Common myeloid progenitor, CD34-positive (primary cell): ENCODE data around the gene RGCC.
"Not testable (repeated sequence)": the region's sequence is repeated elsewhere in the genome, so short reads cannot be mapped to it uniquely, and the experiment has no call there.

ENCODE experiments used
- CTCF ChIA-PET: fragments of 350-600 bp; sonication (Branson Sonifier 250); formaldehyde crosslinking; loops from one replicate; lab custom pipeline; 2021; ENCODE audit warnings: antibody characterized with exemption; lab: Charles Lee
- POLR2A ChIA-PET: fragments of 350-600 bp; sonication (Branson Sonifier 250); formaldehyde crosslinking; loops from one replicate; lab custom pipeline; 2021; ENCODE audit warnings: antibody characterized with exemption; lab: Charles Lee
- DNase-seq, 3 donors: peaks; one replicate each; pipeline versions ENCODE4 v3.0.0 to v3.0.0-alpha.2; 2013
- H3K27ac ChIP-seq, 2 experiments: 1 replicate in 1 of 2; 2 replicates in 1 of 2; pipeline ENCODE4 v1.7.0; 2013; ENCODE audit warnings: inconsistent platforms in 2 of 2, low read length in 2 of 2, mild to moderate bottlenecking in 2 of 2, low read depth in 1 of 2, moderate library complexity in 1 of 2; ENCODE audit not compliant: severe bottlenecking in 2 of 2, insufficient read depth in 1 of 2, poor library complexity in 1 of 2
- H3K27me3 ChIP-seq, 5 experiments: replicated peaks in 2 of 5; 1 replicate in 3 of 5; 2 replicates in 2 of 5; pipeline versions ENCODE4 v1.6.1 to v1.7.0; 2013; ENCODE audit warnings: low read length in 4 of 5, mild to moderate bottlenecking in 2 of 5, moderate library complexity in 2 of 5, inconsistent platforms in 1 of 5; ENCODE audit not compliant: insufficient read depth in 5 of 5, control insufficient read depth in 4 of 5
- H3K36me3 ChIP-seq, 4 experiments: 1 replicate in 2 of 4; 2 replicates in 2 of 4; pipeline versions ENCODE4 v1.6.1 to v1.7.0; 2013; ENCODE audit warnings: low read length in 3 of 4, control low read depth in 1 of 4, mild to moderate bottlenecking in 1 of 4; ENCODE audit not compliant: control insufficient read depth in 4 of 4, insufficient read depth in 4 of 4
- H3K4me1 ChIP-seq, 4 experiments: 1 replicate in 3 of 4; 2 replicates in 1 of 4; pipeline versions ENCODE4 v1.6.1 to v1.7.1; 2013; ENCODE audit warnings: low read length in 3 of 4, mild to moderate bottlenecking in 3 of 4, control low read depth in 1 of 4, inconsistent platforms in 1 of 4, moderate library complexity in 1 of 4; ENCODE audit not compliant: control insufficient read depth in 4 of 4, insufficient read depth in 4 of 4; ENCODE audit errors: control extremely low read depth in 1 of 4
- H3K4me3 ChIP-seq, 7 experiments: 1 replicate in 4 of 7; 2 replicates in 3 of 7; pipeline versions ENCODE4 v1.5.1 to v1.7.0; 2013; ENCODE audit warnings: mild to moderate bottlenecking in 7 of 7, low read length in 6 of 7, moderate library complexity in 6 of 7, inconsistent platforms in 2 of 7, low read depth in 2 of 7, control low read depth in 1 of 7; ENCODE audit not compliant: insufficient read depth in 4 of 7, control insufficient read depth in 1 of 7; ENCODE audit errors: extremely low read depth in 1 of 7
- H3K9me3 ChIP-seq, 5 experiments: 1 replicate in 4 of 5; 2 replicates in 1 of 5; pipeline versions ENCODE4 v1.6.1 to v1.7.1; 2013; ENCODE audit warnings: low read length in 4 of 5, mild to moderate bottlenecking in 2 of 5, inconsistent platforms in 1 of 5, low read depth in 1 of 5, moderate library complexity in 1 of 5; ENCODE audit not compliant: control insufficient read depth in 4 of 5, insufficient read depth in 2 of 5; ENCODE audit errors: control extremely low read depth in 1 of 5
- WGBS: methylation state at CpG from one replicate; pipeline ENCODE4 v1.1.5; 2013; ENCODE audit not compliant: insufficient coverage; 5-methylcytosine and 5-hydroxymethylcytosine counted together

Gene RGCC

GRCh38 chr13:41423259-41423658, 34.1 kb upstream of the RGCC start:
- Histone ChIP-seq H3K27me3 (peaks cover 0 to 12% (median 0%) of the 10 kb centered on the region in 5 experiments), H3K9me3 (peaks cover 0 to 12% (median 4%) of the 10 kb centered on the region in 5 experiments)
- H3K27ac ChIP-seq, POLR2A ChIA-PET, H3K36me3 ChIP-seq, H3K4me1 ChIP-seq, H3K4me3 ChIP-seq, DNase-seq: not testable (repeated sequence)
- CTCF ChIA-PET, result interaction anchor here (0.8 kb wide), 1 partner anchor 230 kb away, joined by 3 read pairs; no protein-coding TSS in a partner anchor
- WGBS, result 95% methylated on average over 8 of the region's 13 CpGs

GRCh38 chr13:41424675-41425074, 32.7 kb upstream of the RGCC start:
- WGBS, result no CpG with 5 or more reads among the region's 6 CpGs
- CTCF ChIA-PET, H3K4me1 ChIP-seq, H3K36me3 ChIP-seq, H3K4me3 ChIP-seq, DNase-seq, H3K27ac ChIP-seq, POLR2A ChIA-PET: not testable (repeated sequence)
- Histone ChIP-seq H3K9me3 (peaks cover 0 to 18% (median 7%) of the 10 kb centered on the region in 5 experiments), H3K27me3 (peaks cover 0 to 17% (median 0%) of the 10 kb centered on the region in 5 experiments)

- H3K27me3 ChIP-seq, result peaks cover 0 to 17% (median 0%) of the 10 kb centered on the region in 5 experiments
- 69% methylated on average over 12 of the region's 22 CpGs for WGBS
- H3K9me3 ChIP-seq, result peaks cover 0 to 22% (median 7%) of the 10 kb centered on the region in 5 experiments
- peak in 2 of 3 donors; percentile 60 to 71 for DNase-seq
- H3K36me3 ChIP-seq, result no peaks in the 10 kb centered on the region
- peaks cover 0 to 2% (median under 1%) of the 10 kb centered on the region in 4 experiments for H3K4me1 ChIP-seq
- ChIA-PET POLR2A (no interaction called here), CTCF (no interaction called here)
- no peak overlapping the region for H3K27ac ChIP-seq
- H3K4me3 ChIP-seq, result no peak overlapping the region
Observed at GRCh38 chr13:41426047-41426446, 31.3 kb upstream of the RGCC start.

GRCh38 chr13:41427666-41428065, 29.7 kb upstream of the RGCC start:
- CTCF ChIA-PET, result no interaction called here
- Histone ChIP-seq H3K4me1 (peaks cover 0 to 2% (median under 1%) of the 10 kb centered on the region in 4 experiments), H3K36me3 (no peaks in the 10 kb centered on the region), H3K27ac (no peak overlapping the region), H3K4me3 (peak overlapping the region in 3 of 7 experiments; percentile 26 to 56 (median 42)), H3K27me3 (peaks cover 0 to 17% (median 0%) of the 10 kb centered on the region in 5 experiments), H3K9me3 (peaks cover 0 to 22% (median 7%) of the 10 kb centered on the region in 5 experiments)
- DNase-seq, result peak in 2 of 3 donors; percentile 30 to 56
- WGBS, result 50% methylated on average over 7 of the region's 17 CpGs
- POLR2A ChIA-PET, result no interaction called here

- CTCF ChIA-PET, result interaction anchor here (0.9 to 1.0 kb wide), 2 partner anchors 13 to 224 kb away, joined by 3 to 4 read pairs; no protein-coding TSS in a partner anchor
- WGBS, result 19% methylated on average over 9 of the region's 32 CpGs
- peak in 2 of 3 donors; percentile 52 to 77 for DNase-seq
- POLR2A ChIA-PET, result no interaction called here
- H3K4me3 ChIP-seq, result peak overlapping the region in 3 of 7 experiments; percentile 26 to 53 (median 42)
- H3K9me3 ChIP-seq, result peaks cover 0 to 22% (median 7%) of the 10 kb centered on the region in 5 experiments
- no peaks in the 10 kb centered on the region for H3K36me3 ChIP-seq
- peaks cover 0 to 2% (median under 1%) of the 10 kb centered on the region in 4 experiments for H3K4me1 ChIP-seq
- H3K27me3 ChIP-seq, result peaks cover 0 to 17% (median 0%) of the 10 kb centered on the region in 5 experiments
- H3K27ac ChIP-seq, result no peak overlapping the region
Observed at GRCh38 chr13:41428155-41428554, 29.2 kb upstream of the RGCC start.

GRCh38 chr13:41434030-41434429, 23.3 kb upstream of the RGCC start:
- H3K4me3 ChIP-seq, POLR2A ChIA-PET, H3K9me3 ChIP-seq, DNase-seq, H3K36me3 ChIP-seq, H3K27ac ChIP-seq, H3K4me1 ChIP-seq, H3K27me3 ChIP-seq: not testable (repeated sequence)
- WGBS, result 100% methylated on average over 4 of the region's 6 CpGs
- CTCF ChIA-PET, result interaction anchor here (0.6 kb wide), 1 partner anchor 188 kb away, joined by 3 read pairs; no protein-coding TSS in a partner anchor

- no peak for DNase-seq
- no peak overlapping the region for H3K4me3 ChIP-seq
- no peak overlapping the region for H3K27ac ChIP-seq
- H3K36me3 ChIP-seq, result no peaks in the 10 kb centered on the region
- peaks cover 0 to 4% (median 0%) of the 10 kb centered on the region in 5 experiments for H3K9me3 ChIP-seq
- POLR2A ChIA-PET, result no interaction called here
- no peaks in the 10 kb centered on the region for H3K4me1 ChIP-seq
- 90% methylated on average over 5 of the region's 6 CpGs for WGBS
- H3K27me3 ChIP-seq, result no peaks in the 10 kb centered on the region
- CTCF ChIA-PET, result no interaction called here
Observed at GRCh38 chr13:41434831-41435520, 22.4 kb upstream of the RGCC start.
